Measurements from ENCODE around the gene UCP1. TPM values are rescaled to one million over a fixed set of nuclear protein-coding genes. Genes with fewer than 3 reads are reported as not detected.

UCP1 gene
- total and polyA plus RNA-seq, 7 experiments from 2014 or later: not detected

DNA sequence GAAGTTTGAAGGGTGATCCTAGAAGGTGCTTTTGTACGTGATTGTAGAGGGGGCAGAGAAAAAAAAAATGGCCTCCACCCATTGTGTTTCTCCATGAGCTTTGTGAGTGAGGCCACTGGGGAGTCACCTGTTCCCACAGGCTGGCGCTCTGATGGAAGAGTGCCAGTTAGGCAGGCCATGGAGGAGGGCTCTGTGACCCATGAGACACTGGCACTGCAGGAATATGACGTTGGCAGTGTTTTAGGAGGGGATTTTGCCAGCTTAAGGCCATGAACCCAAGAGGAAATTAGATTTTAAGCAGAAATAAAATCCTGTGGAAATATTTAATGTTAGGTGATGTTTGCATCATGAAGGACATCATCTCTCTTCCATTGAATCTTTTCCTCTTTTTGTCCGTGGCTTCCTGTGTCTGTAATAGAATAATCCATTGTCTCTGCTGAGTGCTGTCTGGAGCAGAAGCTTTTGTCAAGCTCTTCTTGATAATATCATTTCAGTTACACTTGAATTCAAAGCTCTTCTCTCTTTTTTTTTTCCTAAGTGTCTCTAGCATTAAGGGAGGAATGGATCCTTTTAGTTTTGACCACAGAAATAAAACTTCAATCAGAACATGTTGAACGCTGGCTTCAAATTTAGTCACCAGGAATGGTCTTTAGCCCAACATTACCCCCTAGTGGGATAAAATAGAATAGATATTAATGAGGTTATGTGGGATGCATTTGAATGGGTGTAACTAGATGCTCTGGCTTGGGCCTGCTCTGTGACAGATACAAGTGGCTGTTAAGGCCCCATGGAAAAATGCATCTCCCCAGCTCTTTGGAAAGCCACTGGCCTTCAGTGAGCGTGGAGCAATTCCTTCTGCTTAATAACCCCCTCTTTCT is 41.0 kb upstream of the UCP1 start:
- intact Hi-C loops (cut with micrococcal nuclease): loop anchor here (1.0 to 10.0 kb wide), 6 partner anchors 85 to 955 kb away; partner anchors contain the start of gene ELMOD2 (in 1 of the 2)
- H3K4me1 ChIP-seq (ENCODE audit: control insufficient read depth in 2 of 2, insufficient read depth in 2 of 2, low read length in 2 of 2): no peaks in the 10 kb centered on the region
- Mint-ChIP-seq H3K4me3 (no peak overlapping the region), H3K27ac (no peak overlapping the region), H3K27me3 (peaks cover 0 to 7% (median 0%) of the 10 kb centered on the region in 5 donors), H3K9me3 (no peaks in the 10 kb centered on the region), H3K4me1 (peaks cover 0 to 2% (median 0%) of the 10 kb centered on the region in 7 donors), H3K36me3 (no peaks in the 10 kb centered on the region)
- ATAC-seq (peak; percentile 73), DNase-seq (peak in 5 of 9 donors; percentile 21 to 49 (median 25))
- no peak overlapping the region for H3K27ac ChIP-seq (ENCODE audit: low read depth, low read length)
- CTCF ChIA-PET: interaction anchor here (0.6 to 3.0 kb wide), 5 partner anchors 8 to 249 kb away, joined by 3 to 22 read pairs (median 3); no protein-coding TSS in a partner anchor
- no peak overlapping the region for H3K4me3 ChIP-seq (ENCODE audit: low read length)
- H3K36me3 ChIP-seq (ENCODE audit: control insufficient read depth in 2 of 3, insufficient read depth in 3 of 3, low read length in 3 of 3): no peaks in the 10 kb centered on the region
- H3K27me3 ChIP-seq (ENCODE audit: control insufficient read depth in 2 of 2, insufficient read depth in 2 of 2, low read length in 2 of 2): no peaks in the 10 kb centered on the region
- no peaks in the 10 kb centered on the region for H3K9me3 ChIP-seq (ENCODE audit: control insufficient read depth in 2 of 3, low read length in 3 of 3)
- POLR2A ChIA-PET: no interaction called here

GRCh38 chr4:140607852-140608251 is 39.1 kb upstream of the UCP1 start:
- ATAC-seq: no peak
- Histone ChIP-seq H3K4me3 (ENCODE audit: low read length) (no peak overlapping the region), H3K27me3 (ENCODE audit: control insufficient read depth in 2 of 2, insufficient read depth in 2 of 2, low read length in 2 of 2) (no peaks in the 10 kb centered on the region), H3K9me3 (ENCODE audit: control insufficient read depth in 2 of 3, low read length in 3 of 3) (no peaks in the 10 kb centered on the region), H3K27ac (ENCODE audit: low read depth, low read length) (no peak overlapping the region), H3K4me1 (ENCODE audit: control insufficient read depth in 2 of 2, insufficient read depth in 2 of 2, low read length in 2 of 2) (no peaks in the 10 kb centered on the region), H3K36me3 (ENCODE audit: control insufficient read depth in 2 of 3, insufficient read depth in 3 of 3, low read length in 3 of 3) (no peaks in the 10 kb centered on the region)
- Mint-ChIP-seq H3K4me3 (no peak overlapping the region), H3K27me3 (peaks cover 0 to 4% (median 3%) of the 10 kb centered on the region in 5 donors), H3K27ac (no peak overlapping the region), H3K9me3 (no peaks in the 10 kb centered on the region), H3K4me1 (no peaks in the 10 kb centered on the region), H3K36me3 (no peaks in the 10 kb centered on the region)
- DNase-seq: no peak
- intact Hi-C loops (cut with micrococcal nuclease): no loop called here
- ChIA-PET POLR2A (no interaction called here), CTCF (interaction anchor here (0.6 to 3.0 kb wide), 2 partner anchors 247 to 281 kb away, joined by 3 to 22 read pairs; no protein-coding TSS in a partner anchor)

GRCh38 chr4:140604544-140604943 is 35.8 kb upstream of the UCP1 start:
- no peaks in the 10 kb centered on the region for H3K9me3 ChIP-seq (ENCODE audit: control insufficient read depth in 2 of 3, low read length in 3 of 3)
- CTCF ChIA-PET: no interaction called here
- intact Hi-C loops (cut with micrococcal nuclease): no loop called here
- H3K4me1 ChIP-seq (ENCODE audit: control insufficient read depth in 2 of 2, insufficient read depth in 2 of 2, low read length in 2 of 2): no peaks in the 10 kb centered on the region
- Mint-ChIP-seq H3K27ac (no peak overlapping the region), H3K4me1 (no peaks in the 10 kb centered on the region), H3K36me3 (no peaks in the 10 kb centered on the region), H3K4me3 (no peak overlapping the region), H3K9me3 (no peaks in the 10 kb centered on the region), H3K27me3 (peaks cover 0 to 14% (median 5%) of the 10 kb centered on the region in 5 donors)
- H3K4me3 ChIP-seq (ENCODE audit: low read length): no peak overlapping the region
- DNase-seq (no peak), ATAC-seq (no peak)
- no peaks in the 10 kb centered on the region for H3K36me3 ChIP-seq (ENCODE audit: control insufficient read depth in 2 of 3, insufficient read depth in 3 of 3, low read length in 3 of 3)
- no peaks in the 10 kb centered on the region for H3K27me3 ChIP-seq (ENCODE audit: control insufficient read depth in 2 of 2, insufficient read depth in 2 of 2, low read length in 2 of 2)
- POLR2A ChIA-PET: no interaction called here
- no peak overlapping the region for H3K27ac ChIP-seq (ENCODE audit: low read depth, low read length)

- Histone ChIP-seq H3K27ac (ENCODE audit: low read depth, low read length) (no peak overlapping the region), H3K4me3 (ENCODE audit: low read length) (no peak overlapping the region), H3K27me3 (ENCODE audit: control insufficient read depth in 2 of 2, insufficient read depth in 2 of 2, low read length in 2 of 2) (no peaks in the 10 kb centered on the region), H3K4me1 (ENCODE audit: control insufficient read depth in 2 of 2, insufficient read depth in 2 of 2, low read length in 2 of 2) (no peaks in the 10 kb centered on the region), H3K36me3 (ENCODE audit: control insufficient read depth in 2 of 3, insufficient read depth in 3 of 3, low read length in 3 of 3) (no peaks in the 10 kb centered on the region), H3K9me3 (ENCODE audit: control insufficient read depth in 2 of 3, low read length in 3 of 3) (no peaks in the 10 kb centered on the region)
- ATAC-seq (no peak), DNase-seq (no peak)
- Mint-ChIP-seq H3K36me3 (no peaks in the 10 kb centered on the region), H3K9me3 (no peaks in the 10 kb centered on the region), H3K27ac (no peak overlapping the region), H3K27me3 (peaks cover 0 to 26% (median 8%) of the 10 kb centered on the region in 5 donors), H3K4me1 (no peaks in the 10 kb centered on the region), H3K4me3 (no peak overlapping the region)
- POLR2A ChIA-PET: no interaction called here
- intact Hi-C loops (cut with micrococcal nuclease): no loop called here
- CTCF ChIA-PET: no interaction called here
Measured at GRCh38 chr4:140603286-140603685, 34.5 kb upstream of the UCP1 start.

DNA sequence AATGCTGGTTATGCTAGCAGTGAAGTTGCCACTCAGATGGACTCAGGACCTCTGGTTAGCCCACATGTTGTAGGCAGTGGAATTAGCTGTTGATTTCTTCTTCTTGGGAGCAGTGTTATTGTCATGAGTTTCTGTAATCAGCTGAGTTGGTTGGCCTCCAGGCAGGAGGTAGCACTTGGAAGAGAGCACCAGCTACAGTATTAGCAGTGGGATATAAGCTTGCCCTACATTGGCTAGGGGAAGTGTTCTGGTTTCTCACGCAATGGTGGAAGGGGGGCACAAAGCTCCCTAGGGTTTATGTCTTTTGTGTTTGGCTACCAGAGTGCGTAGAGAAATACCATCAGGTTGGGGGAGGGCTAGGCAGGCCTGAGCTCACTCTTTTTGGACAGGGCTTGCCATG is 34.0 kb upstream of the UCP1 start:
- no peak overlapping the region for H3K27ac ChIP-seq (ENCODE audit: low read depth, low read length)
- ChIA-PET POLR2A (no interaction called here), CTCF (no interaction called here)
- no peaks in the 10 kb centered on the region for H3K27me3 ChIP-seq (ENCODE audit: control insufficient read depth in 2 of 2, insufficient read depth in 2 of 2, low read length in 2 of 2)
- no peaks in the 10 kb centered on the region for H3K9me3 ChIP-seq (ENCODE audit: control insufficient read depth in 2 of 3, low read length in 3 of 3)
- Mint-ChIP-seq H3K27me3 (peaks cover 0 to 27% (median 8%) of the 10 kb centered on the region in 5 donors), H3K27ac (no peak overlapping the region), H3K9me3 (peaks cover 0 to 1% (median 0%) of the 10 kb centered on the region in 11 donors), H3K4me1 (no peaks in the 10 kb centered on the region), H3K4me3 (no peak overlapping the region), H3K36me3 (no peaks in the 10 kb centered on the region)
- ATAC-seq (no peak), DNase-seq (no peak)
- intact Hi-C loops (cut with micrococcal nuclease): no loop called here
- H3K36me3 ChIP-seq (ENCODE audit: control insufficient read depth in 2 of 3, insufficient read depth in 3 of 3, low read length in 3 of 3): no peaks in the 10 kb centered on the region
- no peaks in the 10 kb centered on the region for H3K4me1 ChIP-seq (ENCODE audit: control insufficient read depth in 2 of 2, insufficient read depth in 2 of 2, low read length in 2 of 2)
- no peak overlapping the region for H3K4me3 ChIP-seq (ENCODE audit: low read length)

DNA sequence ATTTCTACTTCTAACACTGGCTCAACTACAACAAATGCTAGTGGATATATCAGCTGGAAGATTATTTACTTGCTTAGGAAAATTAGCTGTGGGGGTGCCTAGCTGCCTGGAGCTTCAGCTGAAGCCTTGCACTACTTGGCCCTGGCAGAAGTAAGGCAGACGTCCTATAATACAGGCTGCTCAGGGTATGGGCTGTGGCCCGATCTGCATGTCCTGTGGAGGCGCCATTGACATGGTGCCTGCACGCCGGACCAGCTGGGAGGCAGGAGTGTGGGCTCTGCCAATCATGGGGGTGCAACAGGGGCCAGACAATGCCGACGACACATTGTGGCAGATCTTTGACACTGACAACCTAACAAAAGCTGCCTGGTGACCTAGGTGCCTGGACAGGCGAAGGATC is 31.6 kb upstream of the UCP1 start:
- ChIA-PET POLR2A (no interaction called here), CTCF (interaction anchor here (0.7 kb wide), 1 partner anchor 216 kb away, joined by 3 read pairs; no protein-coding TSS in a partner anchor)
- no peaks in the 10 kb centered on the region for H3K36me3 Mint-ChIP-seq
- DNase-seq (no peak), ATAC-seq (no peak)
- H3K4me3 Mint-ChIP-seq: no peak overlapping the region
- no peaks in the 10 kb centered on the region for H3K36me3 ChIP-seq (ENCODE audit: control insufficient read depth in 2 of 3, insufficient read depth in 3 of 3, low read length in 3 of 3)
- H3K9me3 Mint-ChIP-seq: peaks cover 0 to 1% (median 0%) of the 10 kb centered on the region in 11 donors
- no peaks in the 10 kb centered on the region for H3K4me1 Mint-ChIP-seq
- no peaks in the 10 kb centered on the region for H3K27me3 ChIP-seq (ENCODE audit: control insufficient read depth in 2 of 2, insufficient read depth in 2 of 2, low read length in 2 of 2)
- H3K27me3 Mint-ChIP-seq: peaks cover 0 to 26% (median 17%) of the 10 kb centered on the region in 5 donors
- no peak overlapping the region for H3K27ac Mint-ChIP-seq
- no peaks in the 10 kb centered on the region for H3K9me3 ChIP-seq (ENCODE audit: control insufficient read depth in 2 of 3, low read length in 3 of 3)
- intact Hi-C loops (cut with micrococcal nuclease): no loop called here
- H3K27ac ChIP-seq (ENCODE audit: low read depth, low read length): no peak overlapping the region
- no peaks in the 10 kb centered on the region for H3K4me1 ChIP-seq (ENCODE audit: control insufficient read depth in 2 of 2, insufficient read depth in 2 of 2, low read length in 2 of 2)
- H3K4me3 ChIP-seq (ENCODE audit: low read length): no peak overlapping the region
